Stimulated activated naive B cell treated with anti-CD40 and anti-IgM and Interleukin-4, amounts not matched to agents 10 μg/mL and 1 μg/mL and 100 μg/mL, for 72 hours (primary cell): ENCODE data around the gene NADK.
"Not testable (repeated sequence)": the region's sequence is repeated elsewhere in the genome, so short reads cannot be mapped to it uniquely, and the experiment has no call there.

ENCODE experiments used
- ATAC-seq, 2 donors: fragments of 150-1000 bp; cut with Tn5 transposase; replicated peaks; 2 replicates each; pipeline ENCODE4 v1.10.0; 2021; ENCODE audit warnings: moderate library complexity in 1 of 2
- DNase-seq: peaks from one replicate; pipeline ENCODE4 v3.0.0; 2021
- H3K27ac Mint-ChIP-seq: one replicate; pipeline ENCODE4 v1.8.0; 2022; ENCODE audit warnings: mild to moderate bottlenecking, mixed read lengths
- H3K27me3 Mint-ChIP-seq, 2 donors: one replicate each; pipeline ENCODE4 v1.8.0; 2022; ENCODE audit warnings: mixed read lengths in 2 of 2
- H3K36me3 Mint-ChIP-seq, 2 donors: one replicate each; pipeline ENCODE4 v1.8.0; 2022; ENCODE audit warnings: mixed read lengths in 2 of 2, mild to moderate bottlenecking in 1 of 2
- H3K4me1 Mint-ChIP-seq, 2 donors: one replicate each; pipeline ENCODE4 v1.8.0; 2022; ENCODE audit warnings: mixed read lengths in 2 of 2, mild to moderate bottlenecking in 1 of 2
- H3K4me3 Mint-ChIP-seq, 2 donors: one replicate each; pipeline ENCODE4 v1.8.0; 2022; ENCODE audit warnings: mild to moderate bottlenecking in 2 of 2, mixed read lengths in 2 of 2, moderate library complexity in 1 of 2
- H3K9me3 Mint-ChIP-seq, 2 donors: one replicate each; pipeline ENCODE4 v1.8.0; 2022; ENCODE audit warnings: mixed read lengths in 2 of 2, mild to moderate bottlenecking in 1 of 2

NADK gene

GRCh38 chr1:1754051-1754815 lies 24.0 kb downstream of the NADK start:
- H3K36me3 Mint-ChIP-seq = peaks cover 30 to 34% of the 10 kb centered on the region in 2 donors
- no peak for ATAC-seq
- peaks cover 4 to 15% of the 10 kb centered on the region in 2 donors for H3K4me1 Mint-ChIP-seq
- DNase-seq = no peak
- H3K27me3 Mint-ChIP-seq = no peaks in the 10 kb centered on the region
- no peak overlapping the region for H3K27ac Mint-ChIP-seq
- no peak overlapping the region for H3K4me3 Mint-ChIP-seq
- no peaks in the 10 kb centered on the region for H3K9me3 Mint-ChIP-seq

GRCh38 chr1:1753607-1754005 lies 24.7 kb downstream of the NADK start:
- Mint-ChIP-seq H3K9me3 (no peaks in the 10 kb centered on the region), H3K4me1 (peaks cover 3 to 14% of the 10 kb centered on the region in 2 donors), H3K27me3 (no peaks in the 10 kb centered on the region), H3K27ac (no peak overlapping the region), H3K36me3 (peaks cover 26 to 31% of the 10 kb centered on the region in 2 donors), H3K4me3 (no peak overlapping the region)
- ATAC-seq (no peak), DNase-seq (no peak)

- DNase-seq = no peak
- Mint-ChIP-seq H3K36me3 (peaks cover 22 to 28% of the 10 kb centered on the region in 2 donors), H3K4me3 (no peak overlapping the region), H3K4me1 (peaks cover 6 to 7% of the 10 kb centered on the region in 2 donors), H3K27me3 (no peaks in the 10 kb centered on the region), H3K9me3 (no peaks in the 10 kb centered on the region), H3K27ac (no peak overlapping the region)
- peak in 1 of 2 donors; percentile 25 for ATAC-seq
Measured at GRCh38 chr1:1752636-1753606, 25.3 kb downstream of the NADK start.

GRCh38 chr1:1752190-1752589 lies 26.1 kb downstream of the NADK start:
- no peaks in the 10 kb centered on the region for H3K9me3 Mint-ChIP-seq
- H3K27me3 Mint-ChIP-seq = no peaks in the 10 kb centered on the region
- peaks cover 17 to 25% of the 10 kb centered on the region in 2 donors for H3K36me3 Mint-ChIP-seq
- ATAC-seq = no peak
- H3K4me1 Mint-ChIP-seq = peaks cover 6% of the 10 kb centered on the region in 2 donors
- H3K4me3 Mint-ChIP-seq = no peak overlapping the region
- no peak overlapping the region for H3K27ac Mint-ChIP-seq
- no peak for DNase-seq

- not testable (repeated sequence) for H3K9me3 Mint-ChIP-seq, DNase-seq, H3K4me3 Mint-ChIP-seq, H3K4me1 Mint-ChIP-seq, ATAC-seq, H3K27ac Mint-ChIP-seq, H3K27me3 Mint-ChIP-seq
- H3K36me3 Mint-ChIP-seq = peaks cover 4 to 16% of the 10 kb centered on the region in 2 donors
Measured at GRCh38 chr1:1749941-1750340, 28.3 kb downstream of the NADK start.

GRCh38 chr1:1748686-1749321 lies 29.5 kb downstream of the NADK start:
- H3K36me3 Mint-ChIP-seq = peaks cover 0 to 10% of the 10 kb centered on the region in 2 donors
- H3K27me3 Mint-ChIP-seq = no peaks in the 10 kb centered on the region
- H3K27ac Mint-ChIP-seq = no peak overlapping the region
- peaks cover 0 to 6% of the 10 kb centered on the region in 2 donors for H3K4me1 Mint-ChIP-seq
- H3K4me3 Mint-ChIP-seq = peak overlapping the region; percentile 2 to 32
- ATAC-seq (no peak), DNase-seq (no peak)
- H3K9me3 Mint-ChIP-seq = no peaks in the 10 kb centered on the region

GRCh38 chr1:1746566-1746909 lies 31.7 kb downstream of the NADK start:
- not testable (repeated sequence) for H3K27me3 Mint-ChIP-seq, H3K27ac Mint-ChIP-seq, H3K36me3 Mint-ChIP-seq, H3K4me1 Mint-ChIP-seq, DNase-seq, H3K9me3 Mint-ChIP-seq
- H3K4me3 Mint-ChIP-seq = peak overlapping the region; percentile 50 to 89
- ATAC-seq = peak; percentile 88 to 91

- not testable (repeated sequence) for H3K4me1 Mint-ChIP-seq, H3K36me3 Mint-ChIP-seq, H3K9me3 Mint-ChIP-seq, H3K27me3 Mint-ChIP-seq
- Mint-ChIP-seq H3K27ac (peak overlapping the region; percentile 93), H3K4me3 (peak overlapping the region; percentile 50 to 89)
- ATAC-seq = peak; percentile 61 to 80
- DNase-seq = peak; percentile 48
Measured at GRCh38 chr1:1745651-1746565, 32.4 kb downstream of the NADK start.

GRCh38 chr1:1742529-1742928 lies 35.7 kb downstream of the NADK start:
- H3K27me3 Mint-ChIP-seq, H3K36me3 Mint-ChIP-seq, H3K9me3 Mint-ChIP-seq, H3K4me3 Mint-ChIP-seq, DNase-seq, ATAC-seq, H3K27ac Mint-ChIP-seq, H3K4me1 Mint-ChIP-seq: not testable (repeated sequence)

- H3K27me3 Mint-ChIP-seq, ATAC-seq, H3K4me3 Mint-ChIP-seq, H3K4me1 Mint-ChIP-seq, H3K27ac Mint-ChIP-seq, DNase-seq, H3K9me3 Mint-ChIP-seq, H3K36me3 Mint-ChIP-seq: not testable (repeated sequence)
Measured at GRCh38 chr1:1741013-1741412, 37.3 kb downstream of the NADK start.

- H3K9me3 Mint-ChIP-seq, H3K36me3 Mint-ChIP-seq, H3K4me3 Mint-ChIP-seq, DNase-seq, H3K4me1 Mint-ChIP-seq, H3K27me3 Mint-ChIP-seq, H3K27ac Mint-ChIP-seq: not testable (repeated sequence)
- ATAC-seq = peak in 1 of 2 donors; percentile 22
Measured at GRCh38 chr1:1738799-1739337, 39.4 kb downstream of the NADK start.

- not testable (repeated sequence) for H3K36me3 Mint-ChIP-seq, DNase-seq, H3K27ac Mint-ChIP-seq, H3K9me3 Mint-ChIP-seq, H3K4me3 Mint-ChIP-seq, H3K27me3 Mint-ChIP-seq, H3K4me1 Mint-ChIP-seq
- peak in 1 of 2 donors; percentile 29 for ATAC-seq
Measured at GRCh38 chr1:1737675-1738590, 40.3 kb downstream of the NADK start.

GRCh38 chr1:1732381-1732780 lies 45.9 kb downstream of the NADK start:
- DNase-seq (no peak), ATAC-seq (no peak)
- Mint-ChIP-seq H3K36me3 (peaks cover 6 to 17% of the 10 kb centered on the region in 2 donors), H3K4me1 (no peaks in the 10 kb centered on the region), H3K27me3 (no peaks in the 10 kb centered on the region), H3K9me3 (no peaks in the 10 kb centered on the region), H3K27ac (no peak overlapping the region), H3K4me3 (no peak overlapping the region)
